Left ventricle myocardium inferior (tissue), 1 donor: Measurements from ENCODE around the gene AGAP1. TPM values are rescaled to one million over a fixed set of nuclear protein-coding genes. Genes with fewer than 3 reads are reported as not detected.

Experiments used
- DNase-seq: peaks from one replicate; pipeline ENCODE4 v3.0.0-alpha.2; 2020
- H3K27ac ChIP-seq: fragments of 200-600 bp; replicated peaks from 2 replicates; pipeline ENCODE4 v1.8.0; 2021
- H3K27me3 ChIP-seq: fragments of 200-600 bp; 2 replicates; pipeline ENCODE4 v1.8.0; 2021; ENCODE audit warnings: low read depth
- H3K36me3 ChIP-seq: fragments of 200-600 bp; 2 replicates; pipeline ENCODE4 v1.8.0; 2021
- H3K4me1 ChIP-seq: fragments of 200-600 bp; 2 replicates; pipeline ENCODE4 v1.8.0; 2021
- H3K4me3 ChIP-seq: fragments of 200-600 bp; 2 replicates; pipeline ENCODE4 v1.8.0; 2021; ENCODE audit warnings: mild to moderate bottlenecking, moderate library complexity
- H3K9me3 ChIP-seq: fragments of 200-600 bp; replicated peaks from 2 replicates; pipeline ENCODE4 v1.8.0; 2021
- intact Hi-C: fragments of 100-400 bp; cut with micrococcal nuclease; formaldehyde crosslinking; loops from one replicate; pipeline ENCODE4 v1.11.0; 2022
- total RNA-seq: library from RNA; stranded (reverse); fragmentation: NEBNext Ultra II Directional; extraction: Animal tissue kit (Norgen Biotek cat#: 25700); gene quantifications from one replicate; pipeline ENCODE4 v1.2.1, GENCODE V29; 2021
- TF ChIP-seq, protein P1 (sequence below): fragments of 200-600 bp; IDR thresholded peaks from 2 replicates; pipeline ENCODE4 v1.8.0; 2021; ENCODE audit warnings: antibody characterized with exemption, mild to moderate bottlenecking, borderline replicate concordance
- donor health status: DM: no; HTN: yes; CAD: no; lungs with severe emphysema.

AGAP1 gene
- total RNA-seq, 1 donor from 2014 or later, result 18.1 TPM

DNA sequence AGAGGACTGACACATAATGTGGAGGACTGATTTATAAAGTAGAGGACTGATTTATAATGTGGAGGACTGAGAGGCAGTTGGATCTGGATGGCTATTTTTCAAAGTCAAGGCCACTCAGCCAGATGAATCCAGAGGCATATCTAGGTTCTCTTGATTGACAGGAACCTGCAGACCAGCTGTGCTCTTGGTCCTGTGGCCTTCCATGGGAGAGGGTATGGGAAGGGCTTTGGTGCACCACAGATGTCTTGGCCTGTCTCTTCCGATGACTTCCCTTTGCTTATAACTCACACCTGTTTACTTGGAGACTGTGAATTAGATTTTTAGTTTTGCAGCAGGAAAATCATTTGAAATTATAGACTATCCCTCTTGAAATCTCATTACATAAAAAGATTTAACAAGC lies 32.3 kb downstream of the AGAP1 start:
- Histone ChIP-seq H3K4me3 (no peak overlapping the region), H3K4me1 (peaks cover 36% of the 10 kb centered on the region), H3K9me3 (peaks cover 7% of the 10 kb centered on the region), H3K36me3 (no peaks in the 10 kb centered on the region), H3K27ac (no peak overlapping the region), H3K27me3 (no peaks in the 10 kb centered on the region)
- intact Hi-C loops, result no loop called here
- DNase-seq, result no peak
- TF ChIP-seq, protein P1, sequence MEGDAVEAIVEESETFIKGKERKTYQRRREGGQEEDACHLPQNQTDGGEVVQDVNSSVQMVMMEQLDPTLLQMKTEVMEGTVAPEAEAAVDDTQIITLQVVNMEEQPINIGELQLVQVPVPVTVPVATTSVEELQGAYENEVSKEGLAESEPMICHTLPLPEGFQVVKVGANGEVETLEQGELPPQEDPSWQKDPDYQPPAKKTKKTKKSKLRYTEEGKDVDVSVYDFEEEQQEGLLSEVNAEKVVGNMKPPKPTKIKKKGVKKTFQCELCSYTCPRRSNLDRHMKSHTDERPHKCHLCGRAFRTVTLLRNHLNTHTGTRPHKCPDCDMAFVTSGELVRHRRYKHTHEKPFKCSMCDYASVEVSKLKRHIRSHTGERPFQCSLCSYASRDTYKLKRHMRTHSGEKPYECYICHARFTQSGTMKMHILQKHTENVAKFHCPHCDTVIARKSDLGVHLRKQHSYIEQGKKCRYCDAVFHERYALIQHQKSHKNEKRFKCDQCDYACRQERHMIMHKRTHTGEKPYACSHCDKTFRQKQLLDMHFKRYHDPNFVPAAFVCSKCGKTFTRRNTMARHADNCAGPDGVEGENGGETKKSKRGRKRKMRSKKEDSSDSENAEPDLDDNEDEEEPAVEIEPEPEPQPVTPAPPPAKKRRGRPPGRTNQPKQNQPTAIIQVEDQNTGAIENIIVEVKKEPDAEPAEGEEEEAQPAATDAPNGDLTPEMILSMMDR, result no peak

DNA sequence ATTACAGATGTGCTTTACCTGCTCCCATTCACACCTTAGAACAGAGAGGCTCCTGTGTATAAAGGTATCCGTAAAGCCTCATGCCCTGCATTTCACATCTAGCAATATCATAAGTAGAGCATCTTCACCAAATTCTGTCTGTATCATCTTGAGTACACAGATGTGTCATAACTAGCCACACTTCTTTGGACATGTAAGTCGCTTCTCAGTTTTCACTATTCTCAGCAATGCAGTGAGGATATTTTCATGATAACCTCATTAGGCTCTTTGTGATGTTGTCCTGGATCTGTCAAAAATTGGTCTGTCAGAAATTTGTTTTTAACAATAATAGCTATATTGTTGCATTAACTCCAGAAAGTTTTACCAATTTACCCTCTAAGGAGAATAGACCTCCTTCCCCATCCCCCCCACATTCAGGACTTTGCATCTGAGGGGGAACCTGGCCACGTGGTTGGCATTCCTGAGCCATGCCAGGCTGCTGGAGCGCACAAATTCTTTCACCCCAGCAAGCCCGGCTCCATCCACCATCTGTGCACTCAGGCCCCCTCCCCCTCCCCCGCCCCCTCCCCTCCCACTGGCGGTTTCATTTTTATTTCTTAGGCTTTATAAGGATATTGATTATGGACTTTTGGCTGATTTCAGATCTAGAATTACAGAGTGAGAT lies 34.1 kb downstream of the AGAP1 start:
- TF ChIP-seq, protein P1, result no peak
- H3K4me3 ChIP-seq, result no peak overlapping the region
- peaks cover 23% of the 10 kb centered on the region for H3K4me1 ChIP-seq
- H3K27ac ChIP-seq, result no peak overlapping the region
- no peaks in the 10 kb centered on the region for H3K36me3 ChIP-seq
- DNase-seq, result no peak
- intact Hi-C loops, result no loop called here
- H3K9me3 ChIP-seq, result peaks cover 7% of the 10 kb centered on the region
- no peaks in the 10 kb centered on the region for H3K27me3 ChIP-seq

DNA sequence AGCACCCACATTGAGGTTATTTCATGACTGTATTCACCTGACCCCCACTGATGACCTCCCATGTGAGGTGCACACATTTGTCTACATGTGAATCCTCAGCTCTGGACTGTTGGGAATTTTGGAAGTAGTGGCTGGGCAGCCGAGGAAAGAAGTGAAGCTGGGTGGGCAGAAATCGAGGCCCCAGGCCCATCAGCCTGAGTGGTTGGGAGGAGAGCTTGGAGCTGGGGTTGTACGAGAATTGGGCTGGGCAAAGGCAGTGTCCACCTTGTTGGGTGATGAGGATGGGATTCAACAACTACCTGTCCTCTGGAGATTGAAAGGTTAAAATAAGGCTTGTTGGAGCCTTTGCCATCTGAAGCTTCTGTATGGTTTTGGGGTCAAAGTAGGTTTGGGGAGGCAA lies 35.8 kb downstream of the AGAP1 start:
- Histone ChIP-seq H3K36me3 (no peaks in the 10 kb centered on the region), H3K27ac (no peak overlapping the region), H3K4me1 (peaks cover 11% of the 10 kb centered on the region), H3K4me3 (no peak overlapping the region), H3K9me3 (peaks cover 7% of the 10 kb centered on the region), H3K27me3 (no peaks in the 10 kb centered on the region)
- intact Hi-C loops, result no loop called here
- TF ChIP-seq, protein P1, result no peak
- DNase-seq, result no peak

DNA sequence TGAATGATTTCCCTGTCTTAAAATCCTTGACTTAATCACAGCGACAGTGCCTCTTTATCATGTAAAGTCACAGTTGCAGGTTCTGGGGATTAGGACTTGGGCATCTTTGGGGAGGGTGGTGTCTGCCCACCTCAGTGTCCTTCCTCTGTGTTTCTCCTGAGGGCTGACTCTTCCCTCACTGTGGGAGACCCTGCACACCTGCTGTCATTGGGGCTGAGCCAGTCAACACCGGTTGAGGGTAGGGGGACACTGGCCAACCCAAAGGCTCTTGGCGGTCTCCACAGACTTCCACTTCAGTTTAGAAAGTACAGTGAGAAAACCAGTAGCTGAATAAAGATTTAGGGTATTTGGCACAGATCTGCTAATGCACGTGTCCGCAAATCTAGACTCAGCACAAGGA lies 36.9 kb downstream of the AGAP1 start:
- no peaks in the 10 kb centered on the region for H3K27me3 ChIP-seq

DNA sequence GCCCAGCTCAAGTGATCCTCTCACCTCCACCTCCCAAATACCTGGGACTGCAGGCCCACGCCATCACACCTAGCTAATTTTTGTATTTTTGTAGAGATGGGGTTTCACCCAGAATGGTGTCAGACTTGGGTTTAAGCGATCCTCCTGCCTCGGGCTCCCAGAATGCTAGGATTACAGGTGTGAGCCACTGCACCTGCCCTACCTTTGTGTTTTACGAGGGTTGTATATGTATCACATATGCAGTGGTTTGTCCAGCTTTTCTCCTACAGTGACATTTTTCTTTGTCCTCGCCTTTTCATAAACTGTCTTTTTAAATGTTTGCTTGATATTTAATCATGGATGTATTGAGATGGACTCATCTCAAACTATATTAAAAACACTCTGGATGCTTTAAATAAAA lies 38.5 kb downstream of the AGAP1 start:
- peaks cover 7% of the 10 kb centered on the region for H3K9me3 ChIP-seq
- no peaks in the 10 kb centered on the region for H3K27me3 ChIP-seq
- H3K4me1 ChIP-seq, result peaks cover 11% of the 10 kb centered on the region
- no peak overlapping the region for H3K4me3 ChIP-seq
- H3K27ac ChIP-seq, result no peak overlapping the region
- TF ChIP-seq, protein P1, result no peak
- intact Hi-C loops, result no loop called here
- DNase-seq, result no peak
- H3K36me3 ChIP-seq, result no peaks in the 10 kb centered on the region

More for the DNA sequence above, 36.9 kb downstream of the AGAP1 start:
- intact Hi-C loops, result no loop called here
- Histone ChIP-seq H3K36me3 (no peaks in the 10 kb centered on the region), H3K4me3 (no peak overlapping the region), H3K27ac (no peak overlapping the region), H3K4me1 (peaks cover 11% of the 10 kb centered on the region), H3K9me3 (peaks cover 7% of the 10 kb centered on the region)
- DNase-seq, result no peak
- TF ChIP-seq, protein P1, result no peak
